ENCODE data around the gene CTNNA2.

Gene CTNNA2

GRCh38 chr2:79966369-79966768 is 453.5 kb downstream of the CTNNA2 start:
- DNase-seq (ENCODE audit: low read depth): no peak
- no peak overlapping the region for H3K4me3 ChIP-seq (ENCODE audit: low read depth, low read length)
- no peak for TF ChIP-seq CTCF (IDR thresholded peaks at IDR 0.05; ENCODE audit: insufficient read depth, low read depth, low read length, missing control alignments)

GRCh38 chr2:79966882-79967281 is 454.0 kb downstream of the CTNNA2 start:
- no peak for DNase-seq (ENCODE audit: low read depth)
- TF ChIP-seq CTCF (IDR thresholded peaks at IDR 0.05; ENCODE audit: insufficient read depth, low read depth, low read length, missing control alignments): no peak

GRCh38 chr2:79971807-79972206 is 459.0 kb downstream of the CTNNA2 start:
- DNase-seq (ENCODE audit: low read depth): no peak
- TF ChIP-seq CTCF (IDR thresholded peaks at IDR 0.05; ENCODE audit: insufficient read depth, low read depth, low read length, missing control alignments): no peak
- H3K4me3 ChIP-seq (ENCODE audit: low read depth, low read length): no peak overlapping the region

More at GRCh38 chr2:79966882-79967281, 454.0 kb downstream of the CTNNA2 start:
- no peak overlapping the region for H3K4me3 ChIP-seq (ENCODE audit: low read depth, low read length)

- no peak overlapping the region for H3K4me3 ChIP-seq (ENCODE audit: low read depth, low read length)
- DNase-seq (ENCODE audit: low read depth): no peak
- TF ChIP-seq CTCF (IDR thresholded peaks at IDR 0.05; ENCODE audit: insufficient read depth, low read depth, low read length, missing control alignments): no peak
Observed at GRCh38 chr2:79972661-79973060, 459.8 kb downstream of the CTNNA2 start.

- no peak for DNase-seq (ENCODE audit: low read depth)
- H3K4me3 ChIP-seq (ENCODE audit: low read depth, low read length): no peak overlapping the region
- TF ChIP-seq CTCF (IDR thresholded peaks at IDR 0.05; ENCODE audit: insufficient read depth, low read depth, low read length, missing control alignments): no peak
Observed at GRCh38 chr2:79975791-79976565, 463.1 kb downstream of the CTNNA2 start.

- H3K4me3 ChIP-seq (ENCODE audit: low read depth, low read length): no peak overlapping the region
- no peak for TF ChIP-seq CTCF (IDR thresholded peaks at IDR 0.05; ENCODE audit: insufficient read depth, low read depth, low read length, missing control alignments)
- no peak for DNase-seq (ENCODE audit: low read depth)
Observed at GRCh38 chr2:79977792-79978191, 464.9 kb downstream of the CTNNA2 start.

GRCh38 chr2:79980116-79980515 is 467.3 kb downstream of the CTNNA2 start:
- H3K4me3 ChIP-seq (ENCODE audit: low read depth, low read length): no peak overlapping the region
- no peak for TF ChIP-seq CTCF (IDR thresholded peaks at IDR 0.05; ENCODE audit: insufficient read depth, low read depth, low read length, missing control alignments)
- DNase-seq (ENCODE audit: low read depth): no peak
